NB4 (cell line): ENCODE measurements around the gene PNRC1.

Experiments
- POLR2A ChIP-seq: IDR thresholded peaks from 2 replicates; pipeline ENCODE4 v1.6.1; 2011; ENCODE audit warnings: mild to moderate bottlenecking; ENCODE audit not compliant: insufficient read length; ENCODE audit errors: extremely low read depth
- TF ChIP-seq, protein P1 (sequence below): IDR thresholded peaks from one replicate; pipeline ENCODE4 v1.5.1; 2012; ENCODE audit warnings: low read depth, low read length

DNA sequence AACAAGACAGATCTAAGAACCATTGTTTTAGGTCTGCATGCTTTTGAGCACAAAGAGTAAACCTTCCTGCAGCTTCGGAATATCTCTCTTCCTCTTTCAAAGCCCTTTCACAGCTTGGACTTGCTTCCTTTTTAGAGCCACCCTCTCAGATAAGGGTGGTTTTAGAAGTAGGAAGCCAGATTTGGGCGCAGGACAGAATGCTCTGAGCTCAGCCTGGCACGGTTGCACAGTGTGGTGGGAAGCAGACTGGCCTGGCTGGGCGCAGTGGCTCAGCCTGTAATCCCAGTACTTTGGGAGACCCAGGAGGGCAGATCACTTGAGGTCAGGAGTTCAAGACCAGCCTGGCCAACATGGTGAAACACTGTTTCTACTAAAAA is 35.6 kb upstream of the PNRC1 start:
- TF ChIP-seq POLR2A: no peak
- TF ChIP-seq, protein P1, sequence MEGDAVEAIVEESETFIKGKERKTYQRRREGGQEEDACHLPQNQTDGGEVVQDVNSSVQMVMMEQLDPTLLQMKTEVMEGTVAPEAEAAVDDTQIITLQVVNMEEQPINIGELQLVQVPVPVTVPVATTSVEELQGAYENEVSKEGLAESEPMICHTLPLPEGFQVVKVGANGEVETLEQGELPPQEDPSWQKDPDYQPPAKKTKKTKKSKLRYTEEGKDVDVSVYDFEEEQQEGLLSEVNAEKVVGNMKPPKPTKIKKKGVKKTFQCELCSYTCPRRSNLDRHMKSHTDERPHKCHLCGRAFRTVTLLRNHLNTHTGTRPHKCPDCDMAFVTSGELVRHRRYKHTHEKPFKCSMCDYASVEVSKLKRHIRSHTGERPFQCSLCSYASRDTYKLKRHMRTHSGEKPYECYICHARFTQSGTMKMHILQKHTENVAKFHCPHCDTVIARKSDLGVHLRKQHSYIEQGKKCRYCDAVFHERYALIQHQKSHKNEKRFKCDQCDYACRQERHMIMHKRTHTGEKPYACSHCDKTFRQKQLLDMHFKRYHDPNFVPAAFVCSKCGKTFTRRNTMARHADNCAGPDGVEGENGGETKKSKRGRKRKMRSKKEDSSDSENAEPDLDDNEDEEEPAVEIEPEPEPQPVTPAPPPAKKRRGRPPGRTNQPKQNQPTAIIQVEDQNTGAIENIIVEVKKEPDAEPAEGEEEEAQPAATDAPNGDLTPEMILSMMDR: no peak
